Activated gamma-delta T cell treated with Interleukin-2 at 50 U/mL for 16 hours (primary cell): ENCODE results near the gene GLIPR2.
A peak's percentile ranks its signal among the peaks of the same experiment; 100 is the strongest.
"Not testable (repeated sequence)": the region's sequence is repeated elsewhere in the genome, so short reads cannot be mapped to it uniquely, and the experiment has no call there.

ENCODE experiments used
- DNase-seq: peaks from one replicate; pipeline ENCODE4 v3.0.0-alpha.2; 2020

Gene GLIPR2

GRCh38 chr9:36125062-36125855 is 11.3 kb upstream of the GLIPR2 start:
- DNase-seq: no peak

GRCh38 chr9:36126016-36126730 is 10.4 kb upstream of the GLIPR2 start:
- DNase-seq: no peak

- no peak for DNase-seq
These were observed 8.8 kb upstream of the GLIPR2 start for GRCh38 chr9:36127652-36128244.

GRCh38 chr9:36128349-36128748 is 8.2 kb upstream of the GLIPR2 start:
- no peak for DNase-seq

GRCh38 chr9:36129139-36129538 is 7.4 kb upstream of the GLIPR2 start:
- no peak for DNase-seq

GRCh38 chr9:36131666-36132065 is 4.9 kb upstream of the GLIPR2 start:
- not testable (repeated sequence) for DNase-seq

- no peak for DNase-seq
These were observed 4.4 kb upstream of the GLIPR2 start for GRCh38 chr9:36132086-36132485.

- no peak for DNase-seq
These were observed 1.6 kb upstream of the GLIPR2 start for GRCh38 chr9:36134761-36135505.

- DNase-seq: no peak
These were observed 727 bp upstream of the GLIPR2 start for GRCh38 chr9:36135741-36136271.

- no peak for DNase-seq
These were observed 410 bp downstream of the GLIPR2 start for GRCh38 chr9:36136894-36137391.

- DNase-seq: no peak
These were observed 965 bp downstream of the GLIPR2 start for GRCh38 chr9:36137392-36138004.

- DNase-seq: no peak
These were observed 2.0 kb downstream of the GLIPR2 start for GRCh38 chr9:36138496-36138895.

- no peak for DNase-seq
These were observed 2.4 kb downstream of the GLIPR2 start for GRCh38 chr9:36138901-36139300.

- DNase-seq: no peak
These were observed 3.9 kb downstream of the GLIPR2 start for GRCh38 chr9:36140086-36141084.

GRCh38 chr9:36141288-36141687 is 4.8 kb downstream of the GLIPR2 start:
- DNase-seq: no peak

- no peak for DNase-seq
These were observed 5.2 kb downstream of the GLIPR2 start for GRCh38 chr9:36141761-36142160.

- DNase-seq: no peak
These were observed 6.1 kb downstream of the GLIPR2 start for GRCh38 chr9:36142510-36143244.

- no peak for DNase-seq
These were observed 6.7 kb downstream of the GLIPR2 start for GRCh38 chr9:36143245-36143641.

- DNase-seq: peak; percentile 41
These were observed 8.0 kb downstream of the GLIPR2 start for GRCh38 chr9:36144309-36145232.
